ENCODE results near the gene NKPD1. TPM values are rescaled to one million over a fixed set of nuclear protein-coding genes. Genes with fewer than 3 reads are reported as not detected.

The NKPD1 gene
- total and polyA plus RNA-seq, 2 experiments from 2014 or later = 0.11 TPM; not detected in 1

DNA sequence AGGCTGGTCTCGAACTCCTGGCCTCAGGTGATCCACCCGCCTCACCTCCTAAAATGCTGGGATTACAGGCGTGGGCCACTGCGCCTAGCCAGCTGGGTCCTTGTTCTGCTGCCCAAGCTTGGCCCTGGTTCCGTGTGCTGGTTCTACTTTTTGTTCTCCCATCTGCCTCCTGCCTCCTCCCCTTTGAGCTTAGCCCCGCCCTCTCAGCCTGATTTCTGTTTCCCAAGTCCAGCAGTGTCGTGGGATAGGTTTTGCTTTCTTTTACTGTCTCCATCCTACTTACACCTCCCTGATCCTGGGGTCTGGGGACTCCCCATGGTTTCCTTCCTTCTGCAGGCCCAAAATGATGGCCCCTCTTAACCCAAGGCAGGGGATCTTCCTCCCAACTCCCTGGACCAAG, 20.2 kb upstream of the NKPD1 start:
- Histone ChIP-seq H3K27me3 (replicated peaks; ENCODE audit: insufficient read depth) (no peaks in the 10 kb centered on the region), H3K27ac (no peak overlapping the region), H3K4me1 (ENCODE audit: insufficient read depth) (0 out of 2 replicates have a peak, but pooled peaks cover 7% of the 10 kb centered on the region), H3K4me3 (no peak overlapping the region), H3K79me2 (ENCODE audit: insufficient read depth) (peaks cover 28% of the 10 kb centered on the region), H3K9ac (0 out of 2 replicates have a peak overlapping the region, but pooled peaks have one; percentile 6), H3F3A (ENCODE audit: insufficient read depth) (peaks cover 10% of the 10 kb centered on the region; the same call in 1 of the 2 replicates), H2AFZ (no peak overlapping the region), H4K20me1 (ENCODE audit: insufficient read depth) (no peaks in the 10 kb centered on the region), H3K4me2 (ENCODE audit: unreplicated experiment) (peak overlapping the region; percentile 5), H3K9me2 (ENCODE audit: insufficient read depth) (no peaks in the 10 kb centered on the region), H3K36me3 (ENCODE audit: low read depth) (no peaks in the 10 kb centered on the region), H3K9me3 (ENCODE audit: low read depth) (no peaks in the 10 kb centered on the region)
- 69 to 74% methylated on average over 7 of the region's 7 CpGs for WGBS, 2 experiments (ENCODE audit: low coverage in 1 of 2, low lambda C conversion rate in 2 of 2, missing lambda C conversion rate in 2 of 2)
- in situ Hi-C loops (cut with MboI) = no loop called here
- no peak for TF ChIP-seq EZH2 (IDR thresholded peaks at IDR 0.05; ENCODE audit: insufficient read depth, poor library complexity, severe bottlenecking)
- peak; percentile 45 for DNase-seq

- H3K36me3 ChIP-seq (ENCODE audit: low read depth) = no peaks in the 10 kb centered on the region
- H3K79me2 ChIP-seq (ENCODE audit: insufficient read depth) = peaks cover 28% of the 10 kb centered on the region
- 0 out of 2 replicates have a peak, but pooled peaks cover 13% of the 10 kb centered on the region for H3K4me1 ChIP-seq (ENCODE audit: insufficient read depth)
- peak overlapping the region; percentile 94 for H3K9ac ChIP-seq
- in situ Hi-C loops (cut with MboI) = no loop called here
- H4K20me1 ChIP-seq (ENCODE audit: insufficient read depth) = no peaks in the 10 kb centered on the region
- 38 to 40% methylated on average over 9 of the region's 9 CpGs for WGBS, 2 experiments (ENCODE audit: low coverage in 1 of 2, low lambda C conversion rate in 2 of 2, missing lambda C conversion rate in 2 of 2)
- TF ChIP-seq EZH2 (IDR thresholded peaks at IDR 0.05; ENCODE audit: insufficient read depth, poor library complexity, severe bottlenecking) (no peak), EZH2phosphoT487 (IDR thresholded peaks at IDR 0.05; ENCODE audit: insufficient read depth, low read depth) (no peak)
- H3K4me3 ChIP-seq = peak overlapping the region; percentile 90
- H3K27ac ChIP-seq = peak overlapping the region; percentile 88
- H3K9me3 ChIP-seq (ENCODE audit: low read depth) = no peaks in the 10 kb centered on the region
- no peaks in the 10 kb centered on the region for H3K9me2 ChIP-seq (ENCODE audit: insufficient read depth)
- H3K27me3 ChIP-seq (replicated peaks; ENCODE audit: insufficient read depth) = no peaks in the 10 kb centered on the region
- DNase-seq = no peak
- peak overlapping the region; percentile 68 for H2AFZ ChIP-seq
- H3F3A ChIP-seq (ENCODE audit: insufficient read depth) = peaks cover 14% of the 10 kb centered on the region; the same call in 1 of the 2 replicates
- H3K4me2 ChIP-seq (ENCODE audit: unreplicated experiment) = peak overlapping the region; percentile 85
Observed at GRCh38 chr19:45179892-45180370, 19.1 kb upstream of the NKPD1 start.

DNA sequence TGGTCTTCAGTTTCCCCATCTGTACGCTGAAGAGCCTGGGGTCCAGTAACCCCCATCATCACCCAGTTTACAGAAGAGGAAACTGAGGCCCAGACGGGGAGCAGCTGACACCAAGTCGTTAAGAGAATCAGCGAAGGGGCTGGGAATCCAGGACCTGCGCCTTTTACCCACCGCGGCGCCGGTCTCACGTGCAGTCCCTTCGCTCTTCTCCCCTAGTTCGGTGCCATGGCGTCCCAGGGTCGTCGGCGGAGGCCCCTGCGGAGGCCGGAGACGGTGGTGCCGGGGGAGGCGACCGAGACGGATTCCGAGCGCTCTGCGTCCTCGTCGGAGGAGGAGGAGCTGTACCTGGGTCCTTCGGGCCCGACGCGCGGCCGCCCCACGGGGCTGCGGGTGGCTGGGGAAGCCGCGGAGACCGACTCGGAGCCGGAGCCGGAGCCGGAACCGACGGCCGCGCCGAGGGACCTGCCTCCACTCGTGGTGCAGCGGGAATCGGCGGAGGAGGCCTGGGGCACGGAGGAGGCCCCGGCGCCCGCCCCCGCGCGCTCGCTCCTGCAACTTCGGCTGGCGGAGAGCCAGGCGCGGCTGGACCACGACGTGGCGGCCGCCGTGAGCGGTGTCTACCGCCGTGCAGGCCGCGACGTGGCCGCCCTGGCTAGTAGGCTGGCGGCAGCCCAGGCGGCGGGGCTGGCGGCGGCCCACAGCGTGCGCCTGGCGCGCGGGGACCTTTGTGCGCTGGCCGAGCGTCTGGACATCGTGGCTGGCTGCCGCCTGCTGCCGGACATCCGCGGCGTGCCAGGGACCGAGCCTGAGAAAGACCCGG, 18.5 kb upstream of the NKPD1 start:
- Histone ChIP-seq H2AFZ (peak overlapping the region; percentile 68), H3K27ac (peak overlapping the region; percentile 88), H3K79me2 (ENCODE audit: insufficient read depth) (peaks cover 28% of the 10 kb centered on the region), H3K4me3 (peak overlapping the region; percentile 90), H3F3A (ENCODE audit: insufficient read depth) (peaks cover 14% of the 10 kb centered on the region; the same call in 1 of the 2 replicates), H3K4me1 (ENCODE audit: insufficient read depth) (0 out of 2 replicates have a peak, but pooled peaks cover 13% of the 10 kb centered on the region), H3K4me2 (ENCODE audit: unreplicated experiment) (peak overlapping the region; percentile 85), H3K36me3 (ENCODE audit: low read depth) (no peaks in the 10 kb centered on the region), H3K9me3 (ENCODE audit: low read depth) (no peaks in the 10 kb centered on the region), H4K20me1 (ENCODE audit: insufficient read depth) (no peaks in the 10 kb centered on the region), H3K27me3 (replicated peaks; ENCODE audit: insufficient read depth) (no peaks in the 10 kb centered on the region), H3K9me2 (ENCODE audit: insufficient read depth) (no peaks in the 10 kb centered on the region), H3K9ac (peak overlapping the region; percentile 94)
- 1 to 2% methylated on average over 80 to 96 of the region's 97 CpGs for WGBS, 2 experiments (ENCODE audit: low coverage in 1 of 2, low lambda C conversion rate in 2 of 2, missing lambda C conversion rate in 2 of 2)
- DNase-seq = peak; percentile 81
- TF ChIP-seq EZH2phosphoT487 (IDR thresholded peaks at IDR 0.05; ENCODE audit: insufficient read depth, low read depth) = no peak
- in situ Hi-C loops (cut with MboI) = no loop called here

DNA sequence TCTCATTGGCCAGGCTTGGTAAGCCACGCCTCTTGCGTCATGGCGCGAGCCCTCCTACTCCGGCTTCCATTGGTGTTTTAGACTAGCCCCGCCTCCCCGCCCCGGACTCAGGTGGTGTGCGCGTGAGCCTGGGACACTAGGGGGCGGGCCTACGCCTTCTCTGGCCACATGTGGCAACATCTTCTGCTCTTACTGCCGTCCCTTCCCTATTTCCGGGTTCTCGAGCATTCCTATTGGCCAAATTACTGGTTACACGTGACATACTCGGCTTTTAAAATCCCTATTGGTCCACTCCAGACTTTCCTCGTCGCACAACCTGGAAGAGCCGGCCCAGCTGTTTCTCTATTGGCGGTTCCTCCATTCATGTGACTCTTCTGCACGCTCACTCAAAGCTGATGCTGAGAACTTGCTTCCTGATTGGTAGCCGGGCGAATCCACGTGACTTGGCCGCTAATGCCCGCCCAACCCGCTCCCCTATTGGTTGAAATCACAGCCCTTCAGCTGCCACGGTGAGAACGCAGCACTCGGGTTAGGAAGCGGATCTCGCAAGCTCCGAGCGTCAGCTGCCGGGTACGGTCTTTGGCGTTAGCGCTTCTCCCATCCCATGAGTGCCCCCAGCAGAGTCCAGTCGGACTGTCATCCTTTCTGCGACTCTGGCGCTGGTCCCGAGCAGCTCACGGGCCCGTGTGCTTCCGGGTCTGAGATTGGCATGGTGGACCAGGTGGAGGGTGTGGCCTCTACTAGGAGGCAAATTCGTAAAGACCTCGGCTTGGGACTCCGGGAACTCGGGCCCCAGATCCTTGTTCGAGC, 17.7 kb upstream of the NKPD1 start, which contains the start of gene BLOC1S3:
Gene BLOC1S3, plus strand, starts transcription at position 523 of the 810 bp plus-strand sequence. CDS start 513 bp downstream, outside the sequence.
- Histone ChIP-seq H3K27me3 (replicated peaks; ENCODE audit: insufficient read depth) (no peaks in the 10 kb centered on the region), H3K4me1 (ENCODE audit: insufficient read depth) (0 out of 2 replicates have a peak, but pooled peaks cover 13% of the 10 kb centered on the region), H3K9me3 (ENCODE audit: low read depth) (no peaks in the 10 kb centered on the region), H3K36me3 (ENCODE audit: low read depth) (no peaks in the 10 kb centered on the region), H3K79me2 (ENCODE audit: insufficient read depth) (peaks cover 28% of the 10 kb centered on the region), H3K9me2 (ENCODE audit: insufficient read depth) (no peaks in the 10 kb centered on the region), H3K4me3 (peak within 1 kb of the TSS; percentile 90), H3F3A (ENCODE audit: insufficient read depth) (peaks cover 14% of the 10 kb centered on the region; the same call in 1 of the 2 replicates), H3K4me2 (ENCODE audit: unreplicated experiment) (peak within 1 kb of the TSS; percentile 87), H3K27ac (peak within 1 kb of the TSS; percentile 100), H3K9ac (peak within 1 kb of the TSS; percentile 97), H4K20me1 (ENCODE audit: insufficient read depth) (no peaks in the 10 kb centered on the region), H2AFZ (peak within 1 kb of the TSS; percentile 68)
- TF ChIP-seq EZH2phosphoT487 (IDR thresholded peaks at IDR 0.05; ENCODE audit: insufficient read depth, low read depth) (no peak), EZH2 (IDR thresholded peaks at IDR 0.05; ENCODE audit: insufficient read depth, poor library complexity, severe bottlenecking) (no peak)
- DNase-seq = peak; percentile 100
- in situ Hi-C loops (cut with MboI) = no loop called here
- 1% methylated on average over 46 to 50 of the region's 51 CpGs for WGBS, 2 experiments (ENCODE audit: low coverage in 1 of 2, low lambda C conversion rate in 2 of 2, missing lambda C conversion rate in 2 of 2)

All from GM23248 (cell line).